H1 (cell line): ENCODE results near the gene LTN1. TPM values are rescaled to one million over a fixed set of nuclear protein-coding genes. Genes with fewer than 3 reads are reported as not detected.

Experiments used
- CTCF ChIA-PET: fragments of 300-600 bp; sonication (Branson Sonifier 250); formaldehyde crosslinking; loops from one replicate; lab custom pipeline; 2021; ENCODE audit not compliant: partially characterized antibody; lab: Charles Lee
- POLR2A ChIA-PET: fragments of 300-600 bp; sonication (Branson Sonifier 250); formaldehyde crosslinking; loops from one replicate; lab custom pipeline; 2021; ENCODE audit warnings: inconsistent platforms; ENCODE audit not compliant: partially characterized antibody; lab: Charles Lee
- DNase-seq, 2 experiments: peaks; one replicate each; pipeline versions ENCODE4 v3.0.0 to v3.0.0-alpha.2; 2010 to 2022; ENCODE audit warnings: low spot score in 2 of 2, low read depth in 1 of 2, mixed read lengths in 1 of 2
- FAIRE-seq: peaks from 2 replicates; lab custom pipeline; 2011; peaks lifted over from hg19 to GRCh38; lab: Jason Lieb, UNC
- H2AFZ ChIP-seq: 2 replicates; pipeline ENCODE4 v1.8.1; 2012; ENCODE audit warnings: low read length, inconsistent platforms
- H2AK5ac ChIP-seq: 2 replicates; pipeline ENCODE4 v1.6.1; 2013; ENCODE audit warnings: low read depth, low read length
- H2BK120ac ChIP-seq: replicated peaks from 2 replicates; pipeline ENCODE3; 2013; ENCODE audit warnings: low read depth, low read length, inconsistent platforms
- H2BK12ac ChIP-seq: 2 replicates; pipeline ENCODE4 v1.6.1; 2013; ENCODE audit warnings: low read depth, low read length
- H2BK15ac ChIP-seq: 2 replicates; pipeline ENCODE4 v1.6.1; 2013; ENCODE audit warnings: low read length
- H2BK20ac ChIP-seq: 2 replicates; pipeline ENCODE4 v1.6.1; 2013; ENCODE audit warnings: low read length
- H2BK5ac ChIP-seq: 2 replicates; pipeline ENCODE4 v1.6.1; 2013; ENCODE audit warnings: low read depth, low read length
- H3K14ac ChIP-seq: 2 replicates; pipeline ENCODE4 v1.6.1; 2013; ENCODE audit warnings: inconsistent platforms; ENCODE audit not compliant: insufficient read length
- H3K18ac ChIP-seq: 2 replicates; pipeline ENCODE4 v1.6.1; 2013; ENCODE audit warnings: low read length; ENCODE audit errors: extremely low read depth
- H3K23ac ChIP-seq: 2 replicates; pipeline ENCODE4 v1.6.1; 2013; ENCODE audit warnings: inconsistent platforms; ENCODE audit not compliant: insufficient read length
- H3K23me2 ChIP-seq: 2 replicates; pipeline ENCODE4 v1.6.1; 2013; ENCODE audit warnings: low read depth, low read length
- H3K27ac ChIP-seq: 2 replicates; pipeline ENCODE4 v1.6.1; 2011; ENCODE audit warnings: low read depth, low read length, inconsistent platforms
- H3K27me3 ChIP-seq, 4 experiments: replicated peaks in 1 of 4; 1 replicate in 1 of 4; 2 replicates in 3 of 4; pipeline versions ENCODE4 v1.6.1 to v1.8.1; 2011 to 2013; ENCODE audit warnings: low read length in 3 of 4, mild to moderate bottlenecking in 3 of 4, inconsistent platforms in 2 of 4, mixed read lengths in 2 of 4, moderate library complexity in 1 of 4; ENCODE audit not compliant: control insufficient read depth in 3 of 4, insufficient read depth in 3 of 4; ENCODE audit errors: extremely low read depth in 1 of 4
- H3K36me3 ChIP-seq, 4 experiments: 2 replicates each; pipeline versions ENCODE4 v1.6.1 to v1.8.1; 2011 to 2013; ENCODE audit warnings: mild to moderate bottlenecking in 4 of 4, low read length in 3 of 4, moderate library complexity in 2 of 4, control low read depth in 1 of 4, inconsistent platforms in 1 of 4; ENCODE audit not compliant: insufficient read depth in 4 of 4, control insufficient read depth in 2 of 4
- H3K4ac ChIP-seq: replicated peaks from 2 replicates; pipeline ENCODE3; 2013; ENCODE audit warnings: low read length, low read depth, mixed read lengths, inconsistent platforms; ENCODE audit not compliant: insufficient read length
- H3K4me1 ChIP-seq, 4 experiments: replicated peaks in 1 of 4; 1 replicate in 1 of 4; 2 replicates in 3 of 4; pipeline versions ENCODE4 v1.6.1 to v1.8.1; 2011 to 2013; ENCODE audit warnings: low read length in 3 of 4, inconsistent platforms in 2 of 4, mixed read lengths in 1 of 4; ENCODE audit not compliant: insufficient read depth in 4 of 4, control insufficient read depth in 3 of 4
- H3K4me2 ChIP-seq, 2 experiments: 2 replicates each; pipeline versions ENCODE4 v1.6.1 to v1.8.1; 2011 to 2013; ENCODE audit warnings: low read depth in 2 of 2, low read length in 2 of 2, control low read depth in 1 of 2, inconsistent platforms in 1 of 2, mild to moderate bottlenecking in 1 of 2; ENCODE audit not compliant: insufficient read depth in 1 of 2
- H3K4me3 ChIP-seq, 4 experiments: fragments of 200-600, 300-600 bp in 1 of 4; sonication (generic), shearing (Covaris generic), sonication (Bioruptor Twin) in 1 of 4; 2 replicates each; pipeline versions ENCODE4 v1.5.1 to v1.8.1; 2011 to 2016; ENCODE audit warnings: low read length in 4 of 4, low read depth in 3 of 4, control low read depth in 2 of 4, inconsistent platforms in 2 of 4, mild to moderate bottlenecking in 2 of 4, mixed read lengths in 1 of 4, moderate library complexity in 1 of 4; ENCODE audit not compliant: insufficient read depth in 2 of 4; ENCODE audit errors: extremely low read depth in 1 of 4
- H3K56ac ChIP-seq: replicated peaks from 2 replicates; pipeline ENCODE3; 2013; ENCODE audit warnings: low read depth, mild to moderate bottlenecking, mixed read lengths, low read length, inconsistent platforms; ENCODE audit not compliant: insufficient read length
- H3K79me1 ChIP-seq: 2 replicates; pipeline ENCODE4 v1.6.1; 2013; ENCODE audit warnings: low read depth, low read length, control low read depth
- H3K79me2 ChIP-seq, 2 experiments: 2 replicates each; pipeline versions ENCODE4 v1.6.1 to v1.8.1; 2012 to 2013; ENCODE audit warnings: low read length in 2 of 2, mild to moderate bottlenecking in 2 of 2, inconsistent platforms in 1 of 2; ENCODE audit not compliant: insufficient read depth in 2 of 2, control insufficient read depth in 1 of 2
- H3K9ac ChIP-seq, 4 experiments: replicated peaks in 1 of 4; 1 replicate in 1 of 4; 2 replicates in 3 of 4; pipeline versions ENCODE4 v1.6.1 to v1.8.1; 2011 to 2013; ENCODE audit warnings: low read depth in 3 of 4, low read length in 3 of 4, control low read depth in 2 of 4, mild to moderate bottlenecking in 2 of 4, moderate library complexity in 2 of 4, inconsistent platforms in 1 of 4; ENCODE audit errors: extremely low read depth in 1 of 4
- H3K9me3 ChIP-seq, 2 experiments: 2 replicates each; pipeline versions ENCODE4 v1.6.1 to v1.8.1; 2012 to 2013; ENCODE audit warnings: mild to moderate bottlenecking in 2 of 2, moderate library complexity in 2 of 2, control low read depth in 1 of 2, inconsistent platforms in 1 of 2, low read depth in 1 of 2, low read length in 1 of 2, mixed read lengths in 1 of 2; ENCODE audit not compliant: insufficient read depth in 2 of 2
- H4K20me1 ChIP-seq, 2 experiments: replicated peaks in 1 of 2; 2 replicates each; pipeline versions ENCODE3 to v1.8.1; 2011 to 2013; ENCODE audit warnings: inconsistent platforms in 2 of 2, low read length in 2 of 2, mild to moderate bottlenecking in 1 of 2; ENCODE audit not compliant: insufficient read depth in 2 of 2, control insufficient read depth in 1 of 2
- H4K5ac ChIP-seq: 2 replicates; pipeline ENCODE4 v1.6.1; 2013; ENCODE audit warnings: low read length, low read depth, mixed read lengths, inconsistent platforms; ENCODE audit not compliant: insufficient read length
- H4K8ac ChIP-seq: 2 replicates; pipeline ENCODE4 v1.8.0; 2013; ENCODE audit warnings: mild to moderate bottlenecking, moderate library complexity, low read length, inconsistent platforms; ENCODE audit not compliant: insufficient read depth; ENCODE audit errors: extremely low read depth
- H4K91ac ChIP-seq: replicated peaks from 2 replicates; pipeline ENCODE3; 2013; ENCODE audit warnings: low read length, mixed read lengths, inconsistent platforms; ENCODE audit not compliant: insufficient read length
- BACH1 ChIP-seq: IDR thresholded peaks from 2 replicates; pipeline ENCODE4 v1.6.1; 2012; ENCODE audit warnings: low read length, improper control_type of control experiment
- BRCA1 ChIP-seq: IDR thresholded peaks from 2 replicates; pipeline ENCODE4 v1.6.1; 2012; ENCODE audit warnings: low read depth, low read length, improper control_type of control experiment
- CBX5 ChIP-seq: fragments of 300-800, 300-1000 bp; sonication (generic); IDR thresholded peaks from 2 replicates; pipeline ENCODE4 v1.7.1; 2016; ENCODE audit warnings: antibody characterized with exemption, low read length, low read depth
- CEBPB ChIP-seq: IDR thresholded peaks from 2 replicates; pipeline ENCODE4 v1.6.1; 2012; ENCODE audit warnings: low read depth, low read length
- JUN ChIP-seq: IDR thresholded peaks from 2 replicates; pipeline ENCODE4 v1.6.1; 2011; ENCODE audit warnings: low read depth, mild to moderate bottlenecking, improper control_type of control experiment, low read length
- WGBS, 2 experiments: shearing (Covaris generic) in 1 of 2; methylation state at CpG; one replicate each; pipeline versions ENCODE4 v1.1.6 to v1.1.7; 2013 to 2015; ENCODE audit warnings: low lambda C conversion rate in 2 of 2, mixed read lengths in 2 of 2, inconsistent platforms in 1 of 2, low coverage in 1 of 2, missing lambda C conversion rate in 1 of 2; ENCODE audit not compliant: insufficient replicate concordance in 2 of 2, insufficient coverage in 1 of 2, insufficient read length in 1 of 2; ENCODE audit errors: extremely low coverage in 1 of 2, missing lambda C conversion rate in 1 of 2; 5-methylcytosine and 5-hydroxymethylcytosine counted together
- polyA plus RNA-seq, 7 experiments: library from polyadenylated mRNA; depleted of rRNA in 3 of 7; stranded (reverse) in 5 of 7; unstranded in 2 of 7; fragments of >200 nt in 5 of 7; fragments of 200-250 nt in 2 of 7; gene quantifications; 1 replicate in 5 of 7; 2 replicates in 1 of 7; 4 replicates in 1 of 7; pipeline versions ENCODE4 v1.2.1 to v1.2.3, GENCODE V29; 2011 to 2013; ENCODE audit warnings: missing spikeins in 2 of 7, mixed read lengths in 2 of 7
- total RNA-seq: library from RNA; stranded (reverse); fragmentation: NEBNext Ultra II Directional; extraction: Animal tissue kit (Norgen Biotek cat#: 25700); gene quantifications from 2 replicates; pipeline ENCODE4 v1.2.1, GENCODE V29; 2021

LTN1 gene
- total and polyA plus RNA-seq, 2 of the 8 experiments (the other 6 are each of a cell fraction or from before 2014, with no cell fraction given): 3.2 to 23.5 TPM

- Histone ChIP-seq H2BK120ac (no peak overlapping the region), H2BK20ac (no peak overlapping the region), H2AK5ac (no peak overlapping the region), H3K14ac (no peak overlapping the region), H4K5ac (no peak overlapping the region), H3K4ac (no peak overlapping the region), H2AFZ (no peak overlapping the region), H3K9ac (no peak overlapping the region), H4K8ac (no peak overlapping the region), H3K56ac (no peak overlapping the region), H3K79me1 (no peaks in the 10 kb centered on the region), H3K9me3 (no peaks in the 10 kb centered on the region), H3K27ac (no peak overlapping the region), H3K4me1 (no peaks in the 10 kb centered on the region), H3K23ac (no peak overlapping the region), H2BK5ac (no peak overlapping the region), H3K4me3 (no peak overlapping the region), H2BK12ac (no peak overlapping the region), H4K20me1 (no peaks in the 10 kb centered on the region), H2BK15ac (no peak overlapping the region), H3K18ac (no peak overlapping the region), H3K79me2 (no peaks in the 10 kb centered on the region), H3K36me3 (peaks cover 0 to 14% (median 2%) of the 10 kb centered on the region in 4 experiments; a peak in 3 of 8 replicates), H3K4me2 (no peak overlapping the region), H3K27me3 (no peaks in the 10 kb centered on the region), H3K23me2 (no peaks in the 10 kb centered on the region; the same call in 1 of the 2 replicates), H4K91ac (no peak overlapping the region)
- DNase-seq (no peak), FAIRE-seq (no peak)
- ChIA-PET POLR2A (no interaction called here), CTCF (interaction anchor here (4.2 kb wide), 1 partner anchor 192 kb away, joined by 24 read pairs; no protein-coding TSS in a partner anchor)
- 89% methylated on average over 2 of the region's 2 CpGs; no CpG with 5 or more reads in 1 of the 2 experiments for WGBS, 2 experiments
- TF ChIP-seq JUN (no peak), BACH1 (no peak), CBX5 (no peak), CEBPB (no peak), BRCA1 (no peak)
Measured at GRCh38 chr21:28937737-28938136, 54.9 kb downstream of the LTN1 start.
